H9 (cell line): ENCODE results near the gene PRKAG1. TPM values are rescaled to one million over a fixed set of nuclear protein-coding genes. Genes with fewer than 3 reads are reported as not detected.

Experiments used
- DNase-seq: peaks from one replicate; pipeline ENCODE4 v3.0.0-alpha.2; 2017
- H2AFZ ChIP-seq: one replicate; pipeline ENCODE4 v1.6.1; 2013; ENCODE audit warnings: mild to moderate bottlenecking, low read length, control low read depth, moderate library complexity
- H2AK5ac ChIP-seq: 2 replicates; pipeline ENCODE4 v1.6.1; 2013; ENCODE audit warnings: low read length, control low read depth, mixed read lengths; ENCODE audit not compliant: insufficient read length
- H2BK120ac ChIP-seq: one replicate; pipeline ENCODE4 v1.6.1; 2013; ENCODE audit warnings: low read depth, mild to moderate bottlenecking, low read length, control low read depth, inconsistent platforms; ENCODE audit not compliant: poor library complexity, severe bottlenecking
- H2BK12ac ChIP-seq: 2 replicates; pipeline ENCODE4 v1.6.1; 2013; ENCODE audit warnings: low read length, control low read depth, mixed read lengths, low read depth; ENCODE audit not compliant: insufficient read length
- H2BK15ac ChIP-seq: 2 replicates; pipeline ENCODE4 v1.6.1; 2013; ENCODE audit warnings: low read depth, low read length, control low read depth
- H2BK20ac ChIP-seq: one replicate; pipeline ENCODE4 v1.6.1; 2013; ENCODE audit warnings: low read depth, mild to moderate bottlenecking, low read length, control low read depth, inconsistent platforms; ENCODE audit not compliant: poor library complexity, severe bottlenecking
- H2BK5ac ChIP-seq: 2 replicates; pipeline ENCODE4 v1.6.1; 2013; ENCODE audit warnings: low read length, control low read depth, mixed read lengths; ENCODE audit not compliant: insufficient read length
- H3K14ac ChIP-seq: 2 replicates; pipeline ENCODE4 v1.6.1; 2013; ENCODE audit warnings: low read length, control low read depth; ENCODE audit not compliant: insufficient read depth
- H3K18ac ChIP-seq: 2 replicates; pipeline ENCODE4 v1.6.1; 2013; ENCODE audit warnings: low read depth, mild to moderate bottlenecking, mixed read lengths, low read length, control low read depth; ENCODE audit not compliant: insufficient read length
- H3K23ac ChIP-seq: 2 replicates; pipeline ENCODE4 v1.6.1; 2013; ENCODE audit warnings: low read length, control low read depth, mixed read lengths, low read depth; ENCODE audit not compliant: insufficient read length
- H3K23me2 ChIP-seq: 2 replicates; pipeline ENCODE4 v1.6.1; 2013; ENCODE audit warnings: low read depth, mild to moderate bottlenecking, mixed read lengths, low read length, control low read depth; ENCODE audit not compliant: insufficient read length, poor library complexity, severe bottlenecking
- H3K27ac ChIP-seq: 2 replicates; pipeline ENCODE4 v1.5.1; 2013; ENCODE audit warnings: low read length, control low read depth, mixed read lengths, low read depth; ENCODE audit not compliant: insufficient read length
- H3K27me3 ChIP-seq: 2 replicates; pipeline ENCODE4 v1.6.1; 2013; ENCODE audit warnings: low read length, control low read depth, inconsistent platforms; ENCODE audit not compliant: insufficient read depth
- H3K4ac ChIP-seq: 2 replicates; pipeline ENCODE4 v1.6.1; 2013; ENCODE audit warnings: low read depth, mild to moderate bottlenecking, control low read depth, inconsistent platforms, low read length, moderate library complexity
- H3K4me1 ChIP-seq: 2 replicates; pipeline ENCODE4 v1.6.1; 2013; ENCODE audit warnings: low read length, control low read depth, inconsistent platforms; ENCODE audit not compliant: insufficient read depth
- H3K4me2 ChIP-seq: 2 replicates; pipeline ENCODE4 v1.6.1; 2013; ENCODE audit warnings: low read length, control low read depth, mixed read lengths; ENCODE audit not compliant: insufficient read length, insufficient read depth
- H3K56ac ChIP-seq: 2 replicates; pipeline ENCODE4 v1.6.1; 2013; ENCODE audit warnings: low read depth, mild to moderate bottlenecking, mixed read lengths, low read length, control low read depth; ENCODE audit not compliant: insufficient read length
- H3K79me1 ChIP-seq: 2 replicates; pipeline ENCODE4 v1.6.1; 2013; ENCODE audit warnings: low read depth, mild to moderate bottlenecking, moderate library complexity, low read length, control low read depth, inconsistent platforms; ENCODE audit not compliant: insufficient read depth, poor library complexity, severe bottlenecking
- H3K79me2 ChIP-seq: 2 replicates; pipeline ENCODE4 v1.6.1; 2013; ENCODE audit warnings: low read length, control low read depth, inconsistent platforms; ENCODE audit not compliant: insufficient read depth
- H3K9ac ChIP-seq: 2 replicates; pipeline ENCODE4 v1.6.1; 2013; ENCODE audit warnings: low read length, control low read depth, mixed read lengths; ENCODE audit not compliant: insufficient read length; ENCODE audit errors: extremely low read depth
- H3K9me3 ChIP-seq: one replicate; pipeline ENCODE4 v1.6.1; 2013; ENCODE audit warnings: low read depth, low read length, inconsistent platforms; ENCODE audit not compliant: control insufficient read depth
- H3T11ph ChIP-seq: one replicate; pipeline ENCODE4 v1.6.1; 2013; ENCODE audit warnings: mild to moderate bottlenecking, low read length, control low read depth, inconsistent platforms
- H4K20me1 ChIP-seq: one replicate; pipeline ENCODE4 v1.6.1; 2013; ENCODE audit not compliant: control insufficient read depth, insufficient read length, insufficient read depth
- H4K5ac ChIP-seq: 2 replicates; pipeline ENCODE4 v1.6.1; 2013; ENCODE audit warnings: low read depth, mild to moderate bottlenecking, mixed read lengths, low read length, control low read depth; ENCODE audit not compliant: insufficient read length
- H4K8ac ChIP-seq: replicated peaks from 2 replicates; pipeline ENCODE4 v1.6.1; 2013; ENCODE audit warnings: low read length, control low read depth, mixed read lengths, low read depth; ENCODE audit not compliant: insufficient read length
- H4K91ac ChIP-seq: 2 replicates; pipeline ENCODE4 v1.6.1; 2013; ENCODE audit warnings: low read depth, mild to moderate bottlenecking, moderate library complexity, mixed read lengths, low read length, control low read depth; ENCODE audit not compliant: insufficient read length
- H3K27ac Mint-ChIP-seq, 3 experiments: 2 replicates in 2 of 3; 3 replicates in 1 of 3; pipeline ENCODE4 v1.8.0; 2020 to 2021; ENCODE audit warnings: mixed read lengths in 3 of 3, mild to moderate bottlenecking in 1 of 3, moderate library complexity in 1 of 3
- H3K27me3 Mint-ChIP-seq: 2 replicates; pipeline ENCODE4 v1.8.0; 2021; ENCODE audit warnings: low read depth, mild to moderate bottlenecking, moderate library complexity, mixed read lengths
- H3K36me3 Mint-ChIP-seq, 3 experiments: 2 replicates in 2 of 3; 3 replicates in 1 of 3; pipeline ENCODE4 v1.8.0; 2020 to 2021; ENCODE audit warnings: low read depth in 3 of 3, mixed read lengths in 3 of 3; ENCODE audit not compliant: insufficient read depth in 1 of 3
- H3K4me1 Mint-ChIP-seq, 2 experiments: 2 replicates each; pipeline ENCODE4 v1.8.0; 2020; ENCODE audit warnings: mixed read lengths in 2 of 2
- H3K4me3 Mint-ChIP-seq, 2 experiments: 2 replicates in 1 of 2; 3 replicates in 1 of 2; pipeline ENCODE4 v1.8.0; 2020 to 2021; ENCODE audit warnings: mild to moderate bottlenecking in 2 of 2, mixed read lengths in 2 of 2, moderate library complexity in 1 of 2
- H3K9me3 Mint-ChIP-seq, 2 experiments: 2 replicates in 1 of 2; 3 replicates in 1 of 2; pipeline ENCODE4 v1.8.0; 2020; ENCODE audit warnings: mild to moderate bottlenecking in 2 of 2, mixed read lengths in 2 of 2, moderate library complexity in 1 of 2
- WGBS: extraction: QIAGEN DNeasy Blood & Tissue Kit; methylation state at CpG from one replicate; pipeline ENCODE4 v1.1.7; 2013; ENCODE audit warnings: missing lambda C conversion rate, low lambda C conversion rate, mixed read lengths; ENCODE audit not compliant: insufficient read length; ENCODE audit errors: extremely low coverage; 5-methylcytosine and 5-hydroxymethylcytosine counted together
- total RNA-seq: library from RNA; stranded (reverse); gene quantifications from 2 replicates; pipeline ENCODE4 v1.2.1, GENCODE V29; 2021
- TF ChIP-seq, protein P1 (sequence below): fragments of 200-600 bp; sonication (generic); conservative IDR thresholded peaks from 3 replicates; pipeline ENCODE4 v1.8.0; 2021; ENCODE audit warnings: antibody characterized with exemption, mild to moderate bottlenecking

Gene PRKAG1
- total RNA-seq, 1 experiment from 2014 or later = 34.8 TPM

DNA sequence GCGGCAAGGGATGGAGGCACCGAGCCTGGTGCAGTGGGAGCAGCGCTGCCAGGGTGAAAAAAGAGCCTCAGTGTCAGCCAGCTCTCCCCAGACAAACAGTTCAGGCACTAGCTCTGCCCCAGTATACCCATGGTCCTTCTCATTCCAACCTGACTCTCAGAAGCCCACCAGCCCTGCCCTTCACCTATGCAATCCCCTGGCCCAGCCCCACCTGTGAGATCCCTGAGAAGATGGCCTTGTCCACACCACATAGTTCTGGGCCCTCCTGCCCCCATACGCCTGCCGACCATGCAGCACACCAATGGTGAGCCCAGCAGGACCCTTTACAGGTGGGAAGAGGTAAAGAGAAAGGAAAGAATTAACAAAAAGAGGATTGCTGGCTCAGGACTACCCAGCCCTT lies 35.5 kb upstream of the PRKAG1 start:
- Histone ChIP-seq H3K9me3 (no peaks in the 10 kb centered on the region), H4K8ac (no peak overlapping the region), H3K18ac (no peak overlapping the region), H2BK5ac (no peak overlapping the region), H4K20me1 (no peaks in the 10 kb centered on the region), H2AK5ac (no peak overlapping the region), H3T11ph (no peak overlapping the region), H3K23me2 (peaks cover 12% of the 10 kb centered on the region), H3K23ac (no peak overlapping the region), H2BK12ac (no peak overlapping the region), H2BK15ac (no peak overlapping the region), H3K56ac (no peak overlapping the region), H3K4me1 (peaks cover 14% of the 10 kb centered on the region), H2AFZ (no peak overlapping the region), H4K91ac (no peak overlapping the region), H3K79me1 (peaks cover 26% of the 10 kb centered on the region), H3K9ac (no peak overlapping the region), H4K5ac (no peak overlapping the region), H3K79me2 (peaks cover 41% of the 10 kb centered on the region), H3K27me3 (no peaks in the 10 kb centered on the region), H2BK20ac (no peak overlapping the region), H3K4me2 (no peak overlapping the region), H3K14ac (no peak overlapping the region), H2BK120ac (no peak overlapping the region), H3K27ac (no peak overlapping the region), H3K4ac (no peak overlapping the region)
- H3K27ac Mint-ChIP-seq = no peak overlapping the region
- H3K4me3 Mint-ChIP-seq = no peak overlapping the region
- no peak for DNase-seq
- no peaks in the 10 kb centered on the region for H3K27me3 Mint-ChIP-seq
- peaks cover 40 to 43% of the 10 kb centered on the region in 2 experiments for H3K4me1 Mint-ChIP-seq
- no CpG with 5 or more reads among the region's 5 CpGs for WGBS
- TF ChIP-seq, protein P1, sequence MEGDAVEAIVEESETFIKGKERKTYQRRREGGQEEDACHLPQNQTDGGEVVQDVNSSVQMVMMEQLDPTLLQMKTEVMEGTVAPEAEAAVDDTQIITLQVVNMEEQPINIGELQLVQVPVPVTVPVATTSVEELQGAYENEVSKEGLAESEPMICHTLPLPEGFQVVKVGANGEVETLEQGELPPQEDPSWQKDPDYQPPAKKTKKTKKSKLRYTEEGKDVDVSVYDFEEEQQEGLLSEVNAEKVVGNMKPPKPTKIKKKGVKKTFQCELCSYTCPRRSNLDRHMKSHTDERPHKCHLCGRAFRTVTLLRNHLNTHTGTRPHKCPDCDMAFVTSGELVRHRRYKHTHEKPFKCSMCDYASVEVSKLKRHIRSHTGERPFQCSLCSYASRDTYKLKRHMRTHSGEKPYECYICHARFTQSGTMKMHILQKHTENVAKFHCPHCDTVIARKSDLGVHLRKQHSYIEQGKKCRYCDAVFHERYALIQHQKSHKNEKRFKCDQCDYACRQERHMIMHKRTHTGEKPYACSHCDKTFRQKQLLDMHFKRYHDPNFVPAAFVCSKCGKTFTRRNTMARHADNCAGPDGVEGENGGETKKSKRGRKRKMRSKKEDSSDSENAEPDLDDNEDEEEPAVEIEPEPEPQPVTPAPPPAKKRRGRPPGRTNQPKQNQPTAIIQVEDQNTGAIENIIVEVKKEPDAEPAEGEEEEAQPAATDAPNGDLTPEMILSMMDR = no peak
- H3K9me3 Mint-ChIP-seq = no peaks in the 10 kb centered on the region
- peaks cover 56 to 71% (median 69%) of the 10 kb centered on the region in 3 experiments for H3K36me3 Mint-ChIP-seq
